ENCODE results near the gene DDAH2. TPM values are rescaled to one million over a fixed set of nuclear protein-coding genes. Genes with fewer than 3 reads are reported as not detected.

Gene DDAH2
- total RNA-seq, 1 experiment from 2014 or later = 43.4 TPM

- Histone ChIP-seq H3K9ac (ENCODE audit: low read length) (no peak overlapping the region), H3K4me3 (replicated peaks in 1 of 2; ENCODE audit: low read depth in 1 of 2, low read length in 2 of 2) (no peak overlapping the region), H4K20me1 (ENCODE audit: insufficient read depth) (no peaks in the 10 kb centered on the region; the same call in 1 of the 2 replicates), H3K9me3 (ENCODE audit: control insufficient read depth in 1 of 2, insufficient read depth in 1 of 2, low read depth in 1 of 2, low read length in 2 of 2) (no peaks in the 10 kb centered on the region), H3K36me3 (ENCODE audit: control insufficient read depth in 1 of 2, insufficient read depth in 2 of 2, low read length in 2 of 2) (peaks cover 25 to 31% of the 10 kb centered on the region in 2 experiments), H3K9me2 (ENCODE audit: insufficient read depth) (no peaks in the 10 kb centered on the region), H2AFZ (ENCODE audit: low read depth, low read length, poor library complexity, severe bottlenecking) (no peak overlapping the region), H3K4me1 (ENCODE audit: control insufficient read depth in 1 of 2, insufficient read depth in 2 of 2, low read length in 2 of 2) (peaks cover 34 to 61% of the 10 kb centered on the region in 2 experiments), H3K4me2 (ENCODE audit: low read length) (peak overlapping the region; percentile 83), H3K27me3 (ENCODE audit: insufficient read depth, low read length) (no peaks in the 10 kb centered on the region), H3K79me2 (ENCODE audit: insufficient read depth, low read length) (peaks cover 46% of the 10 kb centered on the region), H3K27ac (ENCODE audit: low read depth, low read length) (peak overlapping the region; percentile 95)
- intact Hi-C loops (cut with micrococcal nuclease) = no loop called here
- ChIA-PET RAD21 (ENCODE audit: low non-redundant PET in 1 of 2, low total read pairs in 2 of 2, uncharacterized antibody in 2 of 2, unreplicated experiment in 2 of 2) (no interaction called here), CTCF (interaction anchor here (1.5 kb wide), 1 partner anchor 58 kb away, joined by 3 read pairs; no protein-coding TSS in a partner anchor), POLR2A (no interaction called here)
- DNase-seq (ENCODE audit: low read depth, low spot score) (no peak), ATAC-seq (no peak)
- no peak for TF ChIP-seq POLR2AphosphoS5 (IDR thresholded peaks at IDR 0.05; ENCODE audit: low read depth, low read length)
- TF ChIP-seq ELF1 (IDR thresholded peaks at IDR 0.05; ENCODE audit: borderline replicate concordance, low read depth) = no peak
- TF ChIP-seq ZNF274 (IDR thresholded peaks at IDR 0.05; ENCODE audit: low read depth, low read length) = no peak
- no TSS peak for BruUV-seq (replicated peaks)
These were observed 4.6 kb upstream of the DDAH2 start for GRCh38 chr6:31733734-31734133.

- ATAC-seq (no peak), DNase-seq (ENCODE audit: low read depth, low spot score) (no peak)
- Histone ChIP-seq H3K4me2 (ENCODE audit: low read length) (no peak overlapping the region), H3K36me3 (ENCODE audit: control insufficient read depth in 1 of 2, insufficient read depth in 2 of 2, low read length in 2 of 2) (peaks cover 25 to 31% of the 10 kb centered on the region in 2 experiments), H3K79me2 (ENCODE audit: insufficient read depth, low read length) (peaks cover 46% of the 10 kb centered on the region), H3K4me3 (replicated peaks in 1 of 2; ENCODE audit: low read depth in 1 of 2, low read length in 2 of 2) (no peak overlapping the region), H3K9ac (ENCODE audit: low read length) (no peak overlapping the region), H3K27ac (ENCODE audit: low read depth, low read length) (no peak overlapping the region; the same call in 1 of the 2 replicates), H2AFZ (ENCODE audit: low read depth, low read length, poor library complexity, severe bottlenecking) (no peak overlapping the region), H3K27me3 (ENCODE audit: insufficient read depth, low read length) (no peaks in the 10 kb centered on the region), H4K20me1 (ENCODE audit: insufficient read depth) (no peaks in the 10 kb centered on the region; the same call in 1 of the 2 replicates), H3K9me2 (ENCODE audit: insufficient read depth) (no peaks in the 10 kb centered on the region), H3K4me1 (ENCODE audit: control insufficient read depth in 1 of 2, insufficient read depth in 2 of 2, low read length in 2 of 2) (peaks cover 18 to 46% of the 10 kb centered on the region in 2 experiments), H3K9me3 (ENCODE audit: control insufficient read depth in 1 of 2, insufficient read depth in 1 of 2, low read depth in 1 of 2, low read length in 2 of 2) (no peaks in the 10 kb centered on the region)
- POLR2A ChIA-PET = interaction anchor here (1.2 kb wide), 1 partner anchor 10 kb away, joined by 3 read pairs; the partner anchor contains the start of gene LY6G6C
- intact Hi-C loops (cut with micrococcal nuclease) = no loop called here
- CTCF ChIA-PET = no interaction called here
- RAD21 ChIA-PET (ENCODE audit: low non-redundant PET in 1 of 2, low total read pairs in 2 of 2, uncharacterized antibody in 2 of 2, unreplicated experiment in 2 of 2) = no interaction called here
- TF ChIP-seq POLR2A (IDR thresholded peaks at IDR 0.05; ENCODE audit: borderline replicate concordance, extremely low read depth, insufficient read depth, insufficient read length) (no peak), SIN3A (IDR thresholded peaks at IDR 0.05; ENCODE audit: low read depth) (no peak), TCF7L2 (IDR thresholded peaks at IDR 0.05; ENCODE audit: borderline replicate concordance, extremely low read depth, insufficient read depth, insufficient read length) (no peak), ZFX (IDR thresholded peaks at IDR 0.05) (no peak), SP1 (IDR thresholded peaks at IDR 0.05; ENCODE audit: low read depth) (no peak), REST (IDR thresholded peaks at IDR 0.05; ENCODE audit: low read depth) (no peak), ZNF274 (IDR thresholded peaks at IDR 0.05; ENCODE audit: low read depth, low read length) (no peak), POLR2AphosphoS5 (IDR thresholded peaks at IDR 0.05; ENCODE audit: low read depth, low read length) (no peak), ZBTB33 (IDR thresholded peaks at IDR 0.05; ENCODE audit: extremely low read depth, insufficient replicate concordance, low read length) (no peak), MAX (IDR thresholded peaks at IDR 0.05) (no peak), YY1 (IDR thresholded peaks at IDR 0.05; ENCODE audit: extremely low read depth, insufficient replicate concordance, low read depth, low read length) (no peak), CBX3 (IDR thresholded peaks at IDR 0.05; ENCODE audit: low read depth) (no peak)
- BruUV-seq (replicated peaks) = no TSS peak
These were observed 2.9 kb upstream of the DDAH2 start for GRCh38 chr6:31732029-31732428.
